HUES6 (cell line): ENCODE data around the gene SLC17A4.

Source experiments
- H3K27ac ChIP-seq: 2 replicates; pipeline ENCODE4 v1.7.0; 2013; ENCODE audit warnings: low read depth, mild to moderate bottlenecking, low read length, inconsistent platforms
- H3K27me3 ChIP-seq: 2 replicates; pipeline ENCODE4 v1.6.1; 2013; ENCODE audit warnings: low read length; ENCODE audit not compliant: control insufficient read depth, insufficient read depth
- H3K36me3 ChIP-seq: 2 replicates; pipeline ENCODE4 v1.6.1; 2013; ENCODE audit warnings: low read length; ENCODE audit not compliant: control insufficient read depth, insufficient read depth
- H3K4me1 ChIP-seq: 2 replicates; pipeline ENCODE4 v1.6.1; 2013; ENCODE audit warnings: low read length; ENCODE audit not compliant: control insufficient read depth, insufficient read depth
- H3K4me3 ChIP-seq: 2 replicates; pipeline ENCODE4 v1.5.1; 2013; ENCODE audit warnings: low read depth, low read length
- H3K9ac ChIP-seq: one replicate; pipeline ENCODE4 v1.6.1; 2013; ENCODE audit warnings: mild to moderate bottlenecking, low read length
- H3K9me3 ChIP-seq: 2 replicates; pipeline ENCODE4 v1.6.1; 2013; ENCODE audit warnings: low read depth, low read length; ENCODE audit not compliant: control insufficient read depth, insufficient read depth

Gene SLC17A4

GRCh38 chr6:25754535-25754934, at the start of gene SLC17A4:
TSS of gene SLC17A4 (plus strand) at chr6:25754742. CDS start at chr6:25761963, 7,221 bp downstream.
- H3K27me3 ChIP-seq, result no peaks in the 10 kb centered on the region
- no peak within 1 kb of the TSS for H3K4me3 ChIP-seq
- no peak within 1 kb of the TSS for H3K9ac ChIP-seq
- no peaks in the 10 kb centered on the region for H3K4me1 ChIP-seq
- H3K9me3 ChIP-seq, result no peaks in the 10 kb centered on the region
- no peak within 1 kb of the TSS for H3K27ac ChIP-seq
- H3K36me3 ChIP-seq, result no peaks in the 10 kb centered on the region

DNA sequence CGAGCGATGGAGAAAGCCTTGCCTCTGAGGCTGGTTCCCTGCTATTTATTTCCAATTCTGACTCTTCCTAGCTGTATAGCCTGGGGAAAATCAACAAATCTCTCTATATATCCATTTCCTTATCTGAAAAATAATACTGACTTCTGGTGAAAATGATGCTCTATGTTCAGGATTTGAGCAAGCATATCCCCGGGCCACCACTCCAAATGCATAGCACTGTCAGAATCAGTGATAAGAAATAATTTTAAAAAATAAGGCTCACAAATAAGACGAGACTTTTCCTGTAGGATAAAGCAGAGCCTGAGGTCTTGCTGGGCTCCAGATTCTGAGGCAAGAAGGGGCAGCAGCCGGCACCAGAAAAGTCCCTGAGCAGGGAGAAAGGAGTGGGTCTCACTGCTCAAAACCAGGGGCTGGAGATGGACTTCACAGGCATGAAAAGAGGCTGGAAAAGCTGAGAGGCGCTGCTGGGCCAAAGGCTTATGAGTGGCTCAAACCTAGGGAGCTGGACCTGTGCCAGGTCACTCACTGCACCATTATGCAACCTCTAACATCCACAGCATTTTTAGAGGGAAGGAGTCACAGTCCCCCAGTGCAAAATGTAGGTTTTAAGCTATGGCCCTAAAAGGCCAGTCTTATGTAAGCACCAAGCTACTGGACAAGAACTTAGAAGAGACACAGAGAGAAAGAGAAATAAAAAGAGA, 48.1 kb upstream of the SLC17A4 start:
- Histone ChIP-seq H3K9me3 (no peaks in the 10 kb centered on the region), H3K27ac (no peak overlapping the region), H3K27me3 (no peaks in the 10 kb centered on the region), H3K9ac (no peak overlapping the region), H3K4me3 (no peak overlapping the region), H3K36me3 (no peaks in the 10 kb centered on the region), H3K4me1 (no peaks in the 10 kb centered on the region)

DNA sequence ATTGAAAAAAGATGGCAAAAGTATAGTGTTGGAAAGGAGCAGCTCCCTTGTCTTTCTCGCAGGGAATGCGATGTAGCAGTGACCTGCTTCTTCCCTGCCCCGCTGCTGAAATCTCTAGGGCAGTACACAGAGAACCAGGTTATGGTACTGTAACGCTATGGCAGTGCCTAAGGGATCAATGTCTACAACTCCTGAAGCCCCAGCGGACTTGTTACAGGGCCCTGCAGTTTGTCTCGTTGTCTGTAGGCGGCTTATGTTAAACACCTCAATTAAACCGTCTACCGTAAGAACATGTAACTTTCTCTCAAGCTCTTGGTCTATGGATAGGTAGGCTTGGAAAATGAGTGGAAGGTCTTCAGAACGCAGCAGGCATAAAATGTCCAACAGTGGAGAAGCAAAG, 44.8 kb upstream of the SLC17A4 start:
- Histone ChIP-seq H3K4me1 (no peaks in the 10 kb centered on the region), H3K27ac (no peak overlapping the region), H3K9me3 (no peaks in the 10 kb centered on the region), H3K9ac (no peak overlapping the region), H3K36me3 (no peaks in the 10 kb centered on the region), H3K4me3 (no peak overlapping the region), H3K27me3 (no peaks in the 10 kb centered on the region)

DNA sequence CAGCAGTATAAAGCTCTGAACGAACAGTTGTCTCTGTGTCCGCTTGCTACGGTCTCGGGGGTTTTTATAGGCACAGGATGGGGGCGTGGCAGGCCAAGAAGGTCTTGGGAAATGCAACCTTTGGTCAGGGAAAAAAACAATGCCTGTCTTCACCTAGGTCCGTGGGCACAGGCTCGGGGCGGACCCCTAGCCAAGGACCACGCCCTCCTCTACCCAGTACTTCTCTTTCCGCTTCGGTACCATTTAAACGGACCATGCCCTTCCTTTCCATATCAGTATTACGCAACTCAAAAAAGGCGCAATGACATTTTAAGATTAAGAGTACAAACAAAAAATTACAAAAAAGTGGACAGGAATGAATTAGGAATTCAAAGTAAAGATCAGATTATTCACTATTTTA, 44.3 kb upstream of the SLC17A4 start:
- Histone ChIP-seq H3K9ac (no peak overlapping the region), H3K27me3 (no peaks in the 10 kb centered on the region), H3K4me1 (no peaks in the 10 kb centered on the region), H3K36me3 (no peaks in the 10 kb centered on the region), H3K27ac (no peak overlapping the region), H3K9me3 (no peaks in the 10 kb centered on the region), H3K4me3 (no peak overlapping the region)

- Histone ChIP-seq H3K9me3 (no peaks in the 10 kb centered on the region), H3K4me3 (no peak overlapping the region), H3K4me1 (no peaks in the 10 kb centered on the region), H3K27ac (no peak overlapping the region), H3K9ac (no peak overlapping the region), H3K27me3 (no peaks in the 10 kb centered on the region), H3K36me3 (no peaks in the 10 kb centered on the region)
These were observed 40.7 kb upstream of the SLC17A4 start for GRCh38 chr6:25713824-25714223.

GRCh38 chr6:25714765-25715164, 39.8 kb upstream of the SLC17A4 start:
- Histone ChIP-seq H3K9ac (no peak overlapping the region), H3K4me1 (no peaks in the 10 kb centered on the region), H3K4me3 (no peak overlapping the region), H3K27me3 (no peaks in the 10 kb centered on the region), H3K9me3 (no peaks in the 10 kb centered on the region), H3K27ac (no peak overlapping the region), H3K36me3 (no peaks in the 10 kb centered on the region)

GRCh38 chr6:25715794-25716193, 38.7 kb upstream of the SLC17A4 start:
- Histone ChIP-seq H3K27me3 (no peaks in the 10 kb centered on the region), H3K9ac (no peak overlapping the region), H3K4me3 (no peak overlapping the region), H3K9me3 (no peaks in the 10 kb centered on the region), H3K4me1 (no peaks in the 10 kb centered on the region), H3K36me3 (no peaks in the 10 kb centered on the region), H3K27ac (no peak overlapping the region)

DNA sequence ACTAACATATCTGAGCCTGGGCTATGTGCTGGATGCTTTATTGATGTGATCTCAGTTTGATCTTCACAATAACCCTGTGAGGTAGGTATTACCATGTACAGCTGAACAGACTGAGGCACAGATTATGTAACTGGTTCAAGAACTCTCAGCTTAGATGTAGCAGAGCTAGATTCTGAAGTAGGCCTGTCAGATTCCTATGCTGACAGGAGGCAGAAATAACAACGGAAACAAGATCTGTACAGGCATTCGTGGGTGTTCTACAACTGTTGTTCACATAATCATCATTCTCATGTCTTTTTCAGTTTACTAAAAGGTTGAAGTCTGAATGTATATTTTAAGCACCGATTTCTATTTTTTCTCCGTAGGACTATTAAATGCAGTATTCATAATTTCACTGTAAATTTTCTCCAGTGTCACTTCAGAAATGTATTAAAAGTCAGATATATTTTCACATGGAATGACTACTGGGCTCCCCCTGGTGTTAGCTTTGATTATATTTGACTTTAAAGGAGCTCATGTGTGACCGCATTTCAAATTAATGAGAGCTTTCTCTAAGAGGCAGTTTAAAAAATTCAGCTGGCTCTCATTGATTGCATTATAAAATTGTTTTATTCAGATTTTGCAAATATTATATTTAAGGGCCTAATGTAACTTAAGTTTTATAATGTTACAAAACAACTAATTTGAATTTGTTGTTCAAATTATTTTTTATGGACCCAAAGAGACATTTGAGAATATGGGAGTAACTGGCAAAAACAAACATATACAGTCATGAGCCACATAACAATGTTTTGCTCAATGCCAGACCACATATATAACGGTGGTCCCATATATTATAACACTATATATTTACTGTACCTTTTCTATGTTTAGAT, 36.4 kb upstream of the SLC17A4 start:
- Histone ChIP-seq H3K27me3 (no peaks in the 10 kb centered on the region), H3K9ac (no peak overlapping the region), H3K4me1 (no peaks in the 10 kb centered on the region), H3K9me3 (no peaks in the 10 kb centered on the region), H3K36me3 (no peaks in the 10 kb centered on the region), H3K4me3 (no peak overlapping the region), H3K27ac (no peak overlapping the region)

- H3K27ac ChIP-seq, result no peak overlapping the region
- no peaks in the 10 kb centered on the region for H3K4me1 ChIP-seq
- H3K9me3 ChIP-seq, result no peaks in the 10 kb centered on the region
- H3K4me3 ChIP-seq, result no peak overlapping the region
- H3K36me3 ChIP-seq, result no peaks in the 10 kb centered on the region
- no peaks in the 10 kb centered on the region for H3K27me3 ChIP-seq
- H3K9ac ChIP-seq, result no peak overlapping the region
These were observed 28.2 kb upstream of the SLC17A4 start for GRCh38 chr6:25726122-25726911.

- no peaks in the 10 kb centered on the region for H3K4me1 ChIP-seq
- no peak overlapping the region for H3K27ac ChIP-seq
- H3K9ac ChIP-seq, result no peak overlapping the region
- no peaks in the 10 kb centered on the region for H3K36me3 ChIP-seq
- no peak overlapping the region for H3K4me3 ChIP-seq
- H3K9me3 ChIP-seq, result no peaks in the 10 kb centered on the region
- H3K27me3 ChIP-seq, result no peaks in the 10 kb centered on the region
These were observed 27.5 kb upstream of the SLC17A4 start for GRCh38 chr6:25727028-25727427.

- H3K36me3 ChIP-seq, result no peaks in the 10 kb centered on the region
- H3K9ac ChIP-seq, result no peak overlapping the region
- no peaks in the 10 kb centered on the region for H3K9me3 ChIP-seq
- H3K4me1 ChIP-seq, result no peaks in the 10 kb centered on the region
- no peak overlapping the region for H3K27ac ChIP-seq
- no peak overlapping the region for H3K4me3 ChIP-seq
- H3K27me3 ChIP-seq, result no peaks in the 10 kb centered on the region
These were observed 23.6 kb upstream of the SLC17A4 start for GRCh38 chr6:25730907-25731306.
